SK-N-SH (cell line): ENCODE results near the gene RBM20.

Source experiments
- CHD2 ChIP-seq: fragments of 150-350 bp; IDR thresholded peaks from 2 replicates; pipeline ENCODE4 v1.6.1; 2018; ENCODE audit warnings: low read length; ENCODE audit not compliant: partially characterized antibody
- MXI1 ChIP-seq: IDR thresholded peaks from 2 replicates; pipeline ENCODE4 v1.6.1; 2012; ENCODE audit warnings: mild to moderate bottlenecking, low read depth, low read length, improper control_type of control experiment
- NFIC ChIP-seq: IDR thresholded peaks from 2 replicates; pipeline ENCODE4 v1.4.0; 2012; ENCODE audit warnings: borderline replicate concordance
- POLR2AphosphoS5 ChIP-seq: IDR thresholded peaks from 2 replicates; pipeline ENCODE4 v1.6.1; 2012; ENCODE audit warnings: low read depth, low read length
- RAD21 ChIP-seq: IDR thresholded peaks from 2 replicates; pipeline ENCODE4 v1.6.1; 2012; ENCODE audit warnings: mild to moderate bottlenecking, low read length
- RCOR1 ChIP-seq: fragments of 150-350 bp; IDR thresholded peaks from 2 replicates; pipeline ENCODE4 v1.6.1; 2017; ENCODE audit warnings: antibody characterized with exemption, low read length
- TAF1 ChIP-seq: IDR thresholded peaks from 2 replicates; pipeline ENCODE4 v1.6.1; 2012; ENCODE audit warnings: low read depth, mild to moderate bottlenecking, low read length, moderate library complexity, borderline replicate concordance
- TF ChIP-seq, protein P1 (sequence below): fragments of 150-350 bp; IDR thresholded peaks from 2 replicates; pipeline ENCODE4 v1.6.1; 2017; ENCODE audit warnings: antibody characterized with exemption, low read length, low read depth, borderline replicate concordance
- TF ChIP-seq, protein P2 (sequence below): fragments of 200-600 bp; sonication (generic); IDR thresholded peaks from 2 replicates; pipeline ENCODE4 v1.6.1; 2017; ENCODE audit warnings: antibody characterized with exemption, mild to moderate bottlenecking, moderate library complexity
- TF ChIP-seq, protein P3 (sequence below): IDR thresholded peaks from 2 replicates; pipeline ENCODE4 v1.6.1; 2012; ENCODE audit warnings: mild to moderate bottlenecking, low read depth, low read length, moderate library complexity
- TF ChIP-seq, protein P4 (sequence below): IDR thresholded peaks from 2 replicates; pipeline ENCODE4 v1.4.0; 2012; ENCODE audit warnings: low read depth, borderline replicate concordance

DNA sequence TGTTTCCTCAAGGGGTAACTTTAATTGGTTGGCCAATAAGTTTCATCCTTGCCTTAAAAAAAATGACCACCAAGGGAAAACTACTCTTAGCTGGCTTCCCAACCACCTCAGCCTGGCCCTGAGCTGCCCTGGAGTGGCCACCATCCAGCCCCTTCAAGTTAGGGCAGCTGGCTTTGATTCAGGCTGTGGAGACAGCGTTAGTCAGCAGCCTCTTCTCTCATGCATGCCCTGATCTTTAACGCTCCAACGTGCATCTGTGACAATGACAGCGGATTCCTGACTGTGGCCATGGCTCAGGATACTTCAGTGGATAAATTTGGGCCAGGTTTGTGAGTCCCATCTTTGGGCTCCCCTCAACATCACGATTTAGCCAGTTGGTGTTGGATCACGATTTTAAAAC lies 111.6 kb downstream of the RBM20 start:
- TF ChIP-seq, protein P1, sequence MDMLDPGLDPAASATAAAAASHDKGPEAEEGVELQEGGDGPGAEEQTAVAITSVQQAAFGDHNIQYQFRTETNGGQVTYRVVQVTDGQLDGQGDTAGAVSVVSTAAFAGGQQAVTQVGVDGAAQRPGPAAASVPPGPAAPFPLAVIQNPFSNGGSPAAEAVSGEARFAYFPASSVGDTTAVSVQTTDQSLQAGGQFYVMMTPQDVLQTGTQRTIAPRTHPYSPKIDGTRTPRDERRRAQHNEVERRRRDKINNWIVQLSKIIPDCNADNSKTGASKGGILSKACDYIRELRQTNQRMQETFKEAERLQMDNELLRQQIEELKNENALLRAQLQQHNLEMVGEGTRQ = no peak
- TF ChIP-seq, protein P2, sequence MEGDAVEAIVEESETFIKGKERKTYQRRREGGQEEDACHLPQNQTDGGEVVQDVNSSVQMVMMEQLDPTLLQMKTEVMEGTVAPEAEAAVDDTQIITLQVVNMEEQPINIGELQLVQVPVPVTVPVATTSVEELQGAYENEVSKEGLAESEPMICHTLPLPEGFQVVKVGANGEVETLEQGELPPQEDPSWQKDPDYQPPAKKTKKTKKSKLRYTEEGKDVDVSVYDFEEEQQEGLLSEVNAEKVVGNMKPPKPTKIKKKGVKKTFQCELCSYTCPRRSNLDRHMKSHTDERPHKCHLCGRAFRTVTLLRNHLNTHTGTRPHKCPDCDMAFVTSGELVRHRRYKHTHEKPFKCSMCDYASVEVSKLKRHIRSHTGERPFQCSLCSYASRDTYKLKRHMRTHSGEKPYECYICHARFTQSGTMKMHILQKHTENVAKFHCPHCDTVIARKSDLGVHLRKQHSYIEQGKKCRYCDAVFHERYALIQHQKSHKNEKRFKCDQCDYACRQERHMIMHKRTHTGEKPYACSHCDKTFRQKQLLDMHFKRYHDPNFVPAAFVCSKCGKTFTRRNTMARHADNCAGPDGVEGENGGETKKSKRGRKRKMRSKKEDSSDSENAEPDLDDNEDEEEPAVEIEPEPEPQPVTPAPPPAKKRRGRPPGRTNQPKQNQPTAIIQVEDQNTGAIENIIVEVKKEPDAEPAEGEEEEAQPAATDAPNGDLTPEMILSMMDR = no peak
- TF ChIP-seq, protein P3, sequence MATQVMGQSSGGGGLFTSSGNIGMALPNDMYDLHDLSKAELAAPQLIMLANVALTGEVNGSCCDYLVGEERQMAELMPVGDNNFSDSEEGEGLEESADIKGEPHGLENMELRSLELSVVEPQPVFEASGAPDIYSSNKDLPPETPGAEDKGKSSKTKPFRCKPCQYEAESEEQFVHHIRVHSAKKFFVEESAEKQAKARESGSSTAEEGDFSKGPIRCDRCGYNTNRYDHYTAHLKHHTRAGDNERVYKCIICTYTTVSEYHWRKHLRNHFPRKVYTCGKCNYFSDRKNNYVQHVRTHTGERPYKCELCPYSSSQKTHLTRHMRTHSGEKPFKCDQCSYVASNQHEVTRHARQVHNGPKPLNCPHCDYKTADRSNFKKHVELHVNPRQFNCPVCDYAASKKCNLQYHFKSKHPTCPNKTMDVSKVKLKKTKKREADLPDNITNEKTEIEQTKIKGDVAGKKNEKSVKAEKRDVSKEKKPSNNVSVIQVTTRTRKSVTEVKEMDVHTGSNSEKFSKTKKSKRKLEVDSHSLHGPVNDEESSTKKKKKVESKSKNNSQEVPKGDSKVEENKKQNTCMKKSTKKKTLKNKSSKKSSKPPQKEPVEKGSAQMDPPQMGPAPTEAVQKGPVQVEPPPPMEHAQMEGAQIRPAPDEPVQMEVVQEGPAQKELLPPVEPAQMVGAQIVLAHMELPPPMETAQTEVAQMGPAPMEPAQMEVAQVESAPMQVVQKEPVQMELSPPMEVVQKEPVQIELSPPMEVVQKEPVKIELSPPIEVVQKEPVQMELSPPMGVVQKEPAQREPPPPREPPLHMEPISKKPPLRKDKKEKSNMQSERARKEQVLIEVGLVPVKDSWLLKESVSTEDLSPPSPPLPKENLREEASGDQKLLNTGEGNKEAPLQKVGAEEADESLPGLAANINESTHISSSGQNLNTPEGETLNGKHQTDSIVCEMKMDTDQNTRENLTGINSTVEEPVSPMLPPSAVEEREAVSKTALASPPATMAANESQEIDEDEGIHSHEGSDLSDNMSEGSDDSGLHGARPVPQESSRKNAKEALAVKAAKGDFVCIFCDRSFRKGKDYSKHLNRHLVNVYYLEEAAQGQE = no peak
- TF ChIP-seq MXI1 (no peak), NFIC (no peak), RCOR1 (no peak), RAD21 (no peak), TAF1 (no peak), CHD2 (no peak), POLR2AphosphoS5 (no peak)
- TF ChIP-seq, protein P4, sequence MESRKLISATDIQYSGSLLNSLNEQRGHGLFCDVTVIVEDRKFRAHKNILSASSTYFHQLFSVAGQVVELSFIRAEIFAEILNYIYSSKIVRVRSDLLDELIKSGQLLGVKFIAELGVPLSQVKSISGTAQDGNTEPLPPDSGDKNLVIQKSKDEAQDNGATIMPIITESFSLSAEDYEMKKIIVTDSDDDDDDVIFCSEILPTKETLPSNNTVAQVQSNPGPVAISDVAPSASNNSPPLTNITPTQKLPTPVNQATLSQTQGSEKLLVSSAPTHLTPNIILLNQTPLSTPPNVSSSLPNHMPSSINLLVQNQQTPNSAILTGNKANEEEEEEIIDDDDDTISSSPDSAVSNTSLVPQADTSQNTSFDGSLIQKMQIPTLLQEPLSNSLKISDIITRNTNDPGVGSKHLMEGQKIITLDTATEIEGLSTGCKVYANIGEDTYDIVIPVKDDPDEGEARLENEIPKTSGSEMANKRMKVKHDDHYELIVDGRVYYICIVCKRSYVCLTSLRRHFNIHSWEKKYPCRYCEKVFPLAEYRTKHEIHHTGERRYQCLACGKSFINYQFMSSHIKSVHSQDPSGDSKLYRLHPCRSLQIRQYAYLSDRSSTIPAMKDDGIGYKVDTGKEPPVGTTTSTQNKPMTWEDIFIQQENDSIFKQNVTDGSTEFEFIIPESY = no peak
